Mucosa of rectum (tissue), 2 donors: ENCODE measurements around the gene RNF212B.
"Not testable (repeated sequence)": the region's sequence is repeated elsewhere in the genome, so short reads cannot be mapped to it uniquely, and the experiment has no call there.

Experiments used
- H3K27ac ChIP-seq, 2 donors: one replicate each; pipeline ENCODE4 v1.7.0; 2013; ENCODE audit warnings: inconsistent platforms in 2 of 2, low read depth in 2 of 2, low read length in 2 of 2
- H3K27me3 ChIP-seq, 2 donors: one replicate each; pipeline ENCODE4 v1.7.0; 2013; ENCODE audit warnings: low read length in 2 of 2; ENCODE audit not compliant: control insufficient read depth in 2 of 2, insufficient read depth in 2 of 2
- H3K36me3 ChIP-seq, 2 donors: one replicate each; pipeline ENCODE4 v1.7.0; 2013; ENCODE audit warnings: low read length in 2 of 2; ENCODE audit not compliant: control insufficient read depth in 2 of 2, insufficient read depth in 2 of 2
- H3K4me1 ChIP-seq, 2 donors: one replicate each; pipeline ENCODE4 v1.7.0; 2013; ENCODE audit warnings: low read length in 2 of 2, mild to moderate bottlenecking in 1 of 2; ENCODE audit not compliant: control insufficient read depth in 2 of 2, insufficient read depth in 2 of 2
- H3K4me3 ChIP-seq, 2 donors: one replicate each; pipeline ENCODE4 v1.7.0; 2013; ENCODE audit warnings: low read length in 2 of 2
- H3K9ac ChIP-seq, 2 donors: one replicate each; pipeline ENCODE4 v1.7.0; 2013; ENCODE audit warnings: low read length in 2 of 2, low read depth in 1 of 2, mild to moderate bottlenecking in 1 of 2
- H3K9me3 ChIP-seq, 2 donors: one replicate each; pipeline ENCODE4 v1.7.0; 2013; ENCODE audit warnings: low read length in 2 of 2; ENCODE audit not compliant: control insufficient read depth in 2 of 2
- donor health status: healthy.
- donor health status: Normal muscosa, but diverticular disease.

RNF212B gene

DNA sequence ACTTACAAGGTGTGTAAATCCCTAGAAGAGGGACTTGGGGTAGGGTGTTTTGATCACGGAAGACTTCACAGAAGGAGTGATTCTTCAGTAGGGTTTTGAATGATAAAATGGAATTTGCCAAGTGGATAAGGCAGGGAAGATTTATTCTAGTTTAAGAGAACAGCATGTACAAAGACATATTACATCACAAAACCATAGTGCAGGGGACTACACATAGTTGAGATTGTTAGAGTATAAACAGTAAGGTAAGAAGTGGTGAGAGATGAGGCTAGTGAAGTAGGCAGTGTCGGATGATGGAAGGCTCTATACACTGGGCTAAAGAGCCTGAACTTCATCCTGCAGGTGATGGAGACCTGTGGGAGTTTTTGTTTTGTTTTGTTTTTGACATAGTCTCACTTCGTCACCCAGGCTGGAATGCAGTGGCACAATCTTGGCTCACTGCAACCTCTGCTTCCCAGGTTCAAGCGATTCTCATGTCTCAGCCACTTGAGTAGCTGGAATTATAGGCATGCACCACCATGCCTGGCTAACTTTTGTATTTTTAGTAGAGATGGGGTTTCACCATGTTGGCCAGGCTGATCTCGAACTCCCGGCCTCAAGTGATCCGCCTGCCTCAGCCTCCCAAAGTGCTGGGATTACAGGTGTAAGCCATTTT, 3.5 kb downstream of the RNF212B start:
- not testable (repeated sequence) for H3K4me3 ChIP-seq, H3K9ac ChIP-seq, H3K36me3 ChIP-seq, H3K27ac ChIP-seq, H3K27me3 ChIP-seq, H3K9me3 ChIP-seq, H3K4me1 ChIP-seq

DNA sequence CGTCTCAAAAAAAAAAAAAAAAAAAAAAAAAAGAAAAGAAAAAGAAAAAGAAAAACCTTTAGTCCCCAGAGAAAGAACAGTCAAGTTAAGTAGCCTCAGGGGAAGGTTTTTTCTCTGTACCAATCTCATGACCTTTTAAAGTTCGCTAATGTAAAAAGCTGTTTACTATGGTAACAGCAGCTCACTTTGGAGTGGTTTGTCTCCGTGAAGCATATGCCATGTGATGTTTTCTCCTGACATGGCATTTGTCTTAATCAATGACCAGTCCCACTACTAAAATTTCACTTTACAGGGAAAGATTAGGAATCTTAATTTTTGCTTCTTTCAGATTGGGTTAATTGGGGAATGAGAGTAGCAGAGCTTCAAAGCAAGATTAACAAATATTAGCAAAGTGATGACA, 4.3 kb downstream of the RNF212B start:
- no peaks in the 10 kb centered on the region for H3K4me1 ChIP-seq
- H3K36me3 ChIP-seq: no peaks in the 10 kb centered on the region
- no peaks in the 10 kb centered on the region for H3K27me3 ChIP-seq
- H3K27ac ChIP-seq: no peak overlapping the region
- H3K9ac ChIP-seq: no peak overlapping the region
- H3K9me3 ChIP-seq: no peaks in the 10 kb centered on the region
- no peak overlapping the region for H3K4me3 ChIP-seq

DNA sequence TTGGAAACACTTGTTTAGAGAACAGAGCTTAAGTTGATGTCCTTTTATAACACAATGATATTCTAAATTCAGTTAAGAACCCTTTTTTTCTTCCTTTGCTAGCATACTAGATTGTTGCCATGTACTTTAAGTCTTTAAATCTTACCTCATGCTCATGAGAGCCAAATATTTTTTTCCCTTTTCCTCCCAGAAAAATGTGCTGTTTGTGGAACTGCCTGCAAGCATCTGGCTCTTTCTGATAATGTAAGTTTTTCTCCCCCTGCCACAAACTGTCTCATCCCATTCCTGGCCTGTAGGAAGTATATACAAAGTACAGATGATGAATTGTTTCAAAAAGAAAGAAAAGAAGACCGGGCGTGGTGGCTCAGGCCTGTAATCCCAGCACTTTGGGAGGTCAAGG, 5.3 kb downstream of the RNF212B start:
- Histone ChIP-seq H3K4me3 (no peak overlapping the region), H3K4me1 (no peaks in the 10 kb centered on the region), H3K27me3 (no peaks in the 10 kb centered on the region), H3K27ac (no peak overlapping the region), H3K36me3 (no peaks in the 10 kb centered on the region), H3K9me3 (no peaks in the 10 kb centered on the region), H3K9ac (no peak overlapping the region)

DNA sequence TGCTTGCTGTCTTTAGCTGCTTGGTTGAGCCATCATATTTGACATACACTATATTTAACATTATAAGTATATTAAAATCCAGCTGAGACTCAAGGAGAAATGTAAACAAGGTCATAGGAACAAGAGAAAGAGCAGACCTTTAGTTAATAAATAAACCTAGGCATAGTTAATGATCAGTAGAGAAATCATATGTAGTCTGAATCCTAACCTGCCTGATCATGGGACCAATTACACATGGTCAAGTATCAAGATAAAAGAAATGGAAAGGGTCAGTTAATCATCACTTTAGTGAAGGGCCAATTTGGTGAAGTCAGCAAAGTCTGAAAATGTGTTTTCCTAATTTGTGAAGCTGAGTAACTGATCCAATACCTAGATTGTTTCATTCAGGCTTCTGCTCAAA, 7.5 kb downstream of the RNF212B start:
- Histone ChIP-seq H3K27me3 (no peaks in the 10 kb centered on the region), H3K9me3 (no peaks in the 10 kb centered on the region), H3K4me1 (no peaks in the 10 kb centered on the region), H3K36me3 (no peaks in the 10 kb centered on the region), H3K27ac (no peak overlapping the region), H3K9ac (no peak overlapping the region), H3K4me3 (no peak overlapping the region)

DNA sequence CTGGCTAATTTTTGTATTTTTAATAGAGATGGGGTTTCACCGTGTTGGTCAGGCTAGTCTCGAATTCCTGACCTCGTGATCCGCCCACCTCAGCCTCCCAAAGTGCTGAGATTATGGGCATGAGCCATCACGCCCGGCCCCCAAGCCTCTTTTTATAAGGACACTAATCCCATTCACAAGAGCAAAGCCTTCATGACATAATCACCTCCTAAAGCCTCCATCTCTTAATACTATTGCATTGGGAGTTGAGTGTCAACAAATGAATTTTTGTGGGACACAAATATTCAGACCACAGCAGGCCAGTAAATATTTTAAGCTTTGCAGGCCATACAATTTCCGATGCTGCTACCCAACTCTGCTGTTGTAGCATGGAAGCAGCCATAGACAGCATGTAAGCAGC, 10.9 kb downstream of the RNF212B start:
- Histone ChIP-seq H3K9ac (no peak overlapping the region), H3K36me3 (no peaks in the 10 kb centered on the region), H3K9me3 (no peaks in the 10 kb centered on the region), H3K4me3 (no peak overlapping the region), H3K27ac (no peak overlapping the region), H3K27me3 (peaks cover 0 to 3% of the 10 kb centered on the region in 2 donors), H3K4me1 (no peaks in the 10 kb centered on the region)

DNA sequence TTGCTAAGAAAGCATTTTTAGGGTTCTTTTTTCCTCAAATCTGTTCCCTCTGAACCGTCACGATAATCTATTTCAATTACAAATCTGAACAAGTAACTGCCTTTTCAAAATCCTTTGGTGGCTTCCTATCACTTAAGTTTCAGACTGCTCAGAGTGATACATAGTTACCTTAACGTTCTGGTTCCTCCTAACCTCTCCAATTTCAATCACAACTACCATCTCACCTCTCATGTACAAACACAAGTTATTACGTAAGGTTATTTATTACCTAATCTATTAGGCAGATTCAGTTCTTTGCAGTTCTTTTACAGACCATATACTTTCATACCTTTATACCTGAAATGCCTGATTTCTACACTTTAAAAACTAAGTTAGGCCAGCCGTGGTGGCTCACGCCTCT, 12.1 kb downstream of the RNF212B start:
- H3K9me3 ChIP-seq: no peaks in the 10 kb centered on the region
- H3K27me3 ChIP-seq: peaks cover 0 to 3% of the 10 kb centered on the region in 2 donors
- no peak overlapping the region for H3K4me3 ChIP-seq
- no peak overlapping the region for H3K9ac ChIP-seq
- no peaks in the 10 kb centered on the region for H3K4me1 ChIP-seq
- H3K36me3 ChIP-seq: no peaks in the 10 kb centered on the region
- H3K27ac ChIP-seq: no peak overlapping the region

DNA sequence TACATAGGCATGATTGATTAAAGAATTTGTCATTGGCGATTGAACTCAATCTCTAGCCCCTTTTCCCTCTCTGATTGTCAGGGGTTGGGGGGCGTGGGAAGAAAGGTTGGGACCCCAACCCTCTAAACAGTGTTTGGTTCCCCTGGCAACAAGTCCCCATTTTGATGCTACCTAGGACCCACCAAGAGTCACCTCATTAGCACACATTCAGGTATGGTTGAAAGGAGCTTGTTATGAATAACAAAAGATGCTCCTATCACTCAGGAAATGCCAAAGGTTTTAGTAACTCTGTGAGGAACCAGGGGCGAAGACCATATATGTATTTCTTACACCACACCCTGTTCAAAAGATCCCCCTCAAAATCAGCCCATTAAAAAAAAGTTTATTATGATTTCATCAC, 14.3 kb downstream of the RNF212B start:
- H3K9ac ChIP-seq: no peak overlapping the region
- H3K36me3 ChIP-seq: no peaks in the 10 kb centered on the region
- H3K4me3 ChIP-seq: no peak overlapping the region
- peaks cover 0 to 3% of the 10 kb centered on the region in 2 donors for H3K27me3 ChIP-seq
- H3K27ac ChIP-seq: no peak overlapping the region
- no peaks in the 10 kb centered on the region for H3K4me1 ChIP-seq
- no peaks in the 10 kb centered on the region for H3K9me3 ChIP-seq

DNA sequence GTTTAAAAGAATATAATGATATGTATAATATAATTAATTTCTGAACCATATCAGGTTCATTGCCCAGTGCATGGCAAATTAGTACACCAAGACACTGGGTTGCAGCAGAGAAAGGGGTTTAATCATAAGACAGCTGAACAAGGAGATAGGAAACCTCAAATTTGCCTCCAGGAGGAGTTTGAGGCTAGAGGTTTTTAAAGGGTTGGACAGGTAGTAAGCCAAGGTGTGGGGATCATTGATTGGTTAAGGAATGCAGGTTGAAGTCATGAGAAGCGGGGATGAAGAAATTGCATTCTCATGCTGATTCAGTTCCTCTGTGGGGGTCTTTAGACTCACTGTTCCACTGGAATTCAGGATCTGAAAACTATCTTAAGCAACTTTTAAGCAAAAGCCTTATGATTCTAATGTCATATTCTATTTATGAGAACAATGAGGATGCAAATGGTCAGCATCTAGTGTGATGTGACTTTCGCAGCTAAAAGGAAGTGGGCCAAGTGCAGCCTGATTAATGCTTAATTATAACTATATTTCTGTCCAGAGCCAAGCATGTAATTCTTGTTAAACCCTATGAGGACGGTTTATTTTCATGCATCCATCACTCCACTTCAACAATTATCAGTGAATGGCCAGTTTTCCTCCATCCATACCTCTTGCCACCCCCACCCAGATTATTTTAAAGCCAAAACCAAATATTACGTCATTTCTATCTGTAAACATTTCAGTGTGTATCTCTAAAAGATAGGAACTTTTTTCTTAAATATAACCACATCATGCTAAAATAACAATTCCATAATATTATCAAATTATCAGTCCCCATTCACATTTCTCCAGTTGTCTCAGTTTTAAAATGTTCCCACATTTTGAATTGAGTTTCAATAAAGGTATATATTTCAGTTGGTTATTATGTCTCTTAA, 14.9 kb downstream of the RNF212B start:
- H3K9ac ChIP-seq: no peak overlapping the region
- H3K4me1 ChIP-seq: no peaks in the 10 kb centered on the region
- H3K27ac ChIP-seq: no peak overlapping the region
- H3K36me3 ChIP-seq: no peaks in the 10 kb centered on the region
- H3K27me3 ChIP-seq: peaks cover 0 to 3% of the 10 kb centered on the region in 2 donors
- H3K9me3 ChIP-seq: no peaks in the 10 kb centered on the region
- H3K4me3 ChIP-seq: no peak overlapping the region

DNA sequence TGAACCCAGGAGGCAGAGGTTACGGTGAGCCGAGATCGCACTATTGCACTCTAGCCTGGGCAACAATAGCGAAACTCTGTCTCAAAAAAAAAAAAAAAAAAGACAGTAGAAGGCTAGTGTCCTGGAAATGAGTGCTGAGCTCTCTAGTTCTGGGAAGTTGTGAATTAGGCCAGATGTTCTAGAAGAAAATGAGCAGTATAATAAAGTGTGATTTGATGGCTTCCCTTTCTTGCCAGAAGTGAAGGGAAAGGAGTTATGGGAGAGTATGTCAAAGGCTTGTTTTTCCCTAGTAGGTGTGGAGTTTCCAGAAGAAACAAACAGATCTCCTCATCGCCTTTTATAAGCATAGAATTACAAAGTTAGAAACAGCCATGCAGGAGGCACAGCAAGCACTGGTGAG, 20.5 kb downstream of the RNF212B start:
- Histone ChIP-seq H3K27me3 (no peaks in the 10 kb centered on the region), H3K27ac (no peak overlapping the region), H3K4me1 (no peaks in the 10 kb centered on the region), H3K9ac (no peak overlapping the region), H3K4me3 (no peak overlapping the region), H3K36me3 (no peaks in the 10 kb centered on the region), H3K9me3 (no peaks in the 10 kb centered on the region)

DNA sequence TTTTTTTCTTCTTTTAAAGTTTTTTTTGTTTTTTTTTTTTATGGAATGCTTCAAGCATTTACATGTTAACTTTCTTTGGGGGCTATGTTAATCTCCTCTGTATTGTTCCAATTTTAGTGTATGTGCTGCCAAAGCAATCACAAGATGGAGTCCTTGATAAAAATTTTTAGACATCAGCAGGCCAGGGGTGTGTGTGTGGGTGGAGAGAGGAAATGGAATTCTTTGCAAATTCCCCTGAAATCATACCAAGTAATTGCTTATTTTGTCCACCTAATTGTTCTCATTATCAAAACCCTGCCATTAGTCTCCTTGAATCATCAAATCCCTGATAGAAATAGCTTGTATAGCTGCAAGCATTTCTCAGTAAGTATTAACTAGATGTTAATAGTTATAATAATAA, 21.7 kb downstream of the RNF212B start:
- Histone ChIP-seq H3K4me1 (no peaks in the 10 kb centered on the region), H3K27ac (no peak overlapping the region), H3K36me3 (no peaks in the 10 kb centered on the region), H3K4me3 (no peak overlapping the region), H3K9ac (no peak overlapping the region), H3K9me3 (no peaks in the 10 kb centered on the region), H3K27me3 (no peaks in the 10 kb centered on the region)
